ENCODE data around the gene CTRB1. TPM values are rescaled to one million over a fixed set of nuclear protein-coding genes. Genes with fewer than 3 reads are reported as not detected.

CTRB1 gene
- total RNA-seq, 1 experiment from 2014 or later, result not detected

DNA sequence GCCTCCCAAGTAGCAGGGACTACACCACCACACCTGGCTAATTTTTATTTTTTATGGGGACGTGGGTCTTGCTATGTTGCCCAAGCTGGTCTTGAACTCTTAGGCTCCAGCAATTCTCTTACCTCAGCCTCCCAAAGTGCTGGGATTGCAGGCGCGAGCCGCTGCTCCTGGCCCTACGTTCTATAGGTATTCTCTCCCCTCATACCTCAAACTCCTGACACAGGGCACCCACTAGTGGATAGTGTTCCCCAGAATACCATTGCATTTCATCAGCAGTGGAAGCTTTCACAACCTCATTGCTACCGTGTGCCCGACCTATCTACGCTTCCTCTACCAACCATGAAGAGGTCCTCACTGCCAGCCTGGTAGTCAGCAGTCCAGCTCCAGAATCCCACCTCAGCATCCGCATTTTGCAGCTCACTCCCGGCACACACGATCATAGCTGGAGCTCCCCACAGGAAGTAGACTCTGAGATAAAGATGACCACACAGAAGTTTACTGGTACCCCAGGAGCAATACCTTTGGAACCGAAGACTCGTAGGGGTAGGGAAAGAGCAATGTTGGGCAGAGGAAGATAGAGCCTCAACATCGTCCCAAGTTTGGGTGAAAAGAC, 21.2 kb upstream of the CTRB1 start:
- no peak overlapping the region for H3K4me2 ChIP-seq (ENCODE audit: insufficient read depth, insufficient read length, low read length)

More for the DNA sequence above, 21.2 kb upstream of the CTRB1 start:
- Histone ChIP-seq H3K27ac (ENCODE audit: insufficient read length, low read depth, low read length) (no peak overlapping the region), H3K79me2 (ENCODE audit: insufficient read depth, low read length) (no peaks in the 10 kb centered on the region), H3K4ac (ENCODE audit: low read depth, low read length) (no peak overlapping the region), H2BK12ac (ENCODE audit: insufficient read length, low read depth, low read length) (no peak overlapping the region), H3K23ac (ENCODE audit: insufficient read length, low read depth, low read length) (no peak overlapping the region), H3K18ac (ENCODE audit: insufficient read length, low read depth, low read length) (no peak overlapping the region), H2AK5ac (ENCODE audit: insufficient read length, low read length) (no peak overlapping the region), H4K5ac (ENCODE audit: insufficient read length, low read depth, low read length) (no peak overlapping the region), H3K56ac (ENCODE audit: insufficient read length, low read depth, low read length) (no peak overlapping the region), H2BK5ac (ENCODE audit: insufficient read length, low read length) (no peak overlapping the region), H3K9me3 (ENCODE audit: control insufficient read depth, low read depth, low read length) (no peaks in the 10 kb centered on the region), H4K20me1 (ENCODE audit: control insufficient read depth, insufficient read depth, insufficient read length) (no peaks in the 10 kb centered on the region), H3K14ac (ENCODE audit: insufficient read depth, low read length) (no peak overlapping the region), H3K79me1 (ENCODE audit: insufficient read depth, low read depth, low read length, poor library complexity, severe bottlenecking) (no peaks in the 10 kb centered on the region), H4K91ac (ENCODE audit: insufficient read length, low read depth, low read length) (no peak overlapping the region), H2AFZ (ENCODE audit: low read length) (no peak overlapping the region), H2BK120ac (ENCODE audit: low read depth, low read length, poor library complexity, severe bottlenecking) (no peak overlapping the region), H3K4me1 (ENCODE audit: insufficient read depth, low read length) (no peaks in the 10 kb centered on the region), H2BK20ac (ENCODE audit: low read depth, low read length, poor library complexity, severe bottlenecking) (no peak overlapping the region), H3K27me3 (ENCODE audit: insufficient read depth, low read length) (no peaks in the 10 kb centered on the region), H3T11ph (ENCODE audit: low read length) (no peak overlapping the region), H3K23me2 (ENCODE audit: insufficient read length, low read depth, low read length, poor library complexity, severe bottlenecking) (no peaks in the 10 kb centered on the region), H4K8ac (replicated peaks; ENCODE audit: insufficient read length, low read depth, low read length) (no peak overlapping the region), H3K9ac (ENCODE audit: extremely low read depth, insufficient read length, low read length) (no peak overlapping the region), H2BK15ac (ENCODE audit: low read depth, low read length) (no peak overlapping the region)
- no peaks in the 10 kb centered on the region for H3K36me3 Mint-ChIP-seq (ENCODE audit: insufficient read depth in 1 of 3, low read depth in 3 of 3)
- H3K9me3 Mint-ChIP-seq, result no peaks in the 10 kb centered on the region; a peak in 1 of 5 replicates
- no peak for TF ChIP-seq CTCF (conservative IDR thresholded peaks at IDR 0.05)
- 0 out of 5 replicates have a peak overlapping the region, but pooled peaks of 1 of the 2 experiments have one; percentile 5 for H3K4me3 Mint-ChIP-seq
- peaks cover 6% of the 10 kb centered on the region for H3K27me3 Mint-ChIP-seq (ENCODE audit: low read depth)
- peak overlapping the region in 1 of 3 experiments; percentile 36; a peak in 1 of 7 replicates for H3K27ac Mint-ChIP-seq
- H3K4me1 Mint-ChIP-seq, result peaks cover 0 to 9% of the 10 kb centered on the region in 2 experiments
- no peak for DNase-seq
- WGBS (ENCODE audit: extremely low coverage, insufficient read length, low lambda C conversion rate), result no CpG with 5 or more reads among the region's 14 CpGs

All from H9 (cell line).